Nephron (organoid): Measurements from ENCODE around the gene CLEC18A.

Experiments used
- H3K27ac Mint-ChIP-seq, 3 experiments: 2 replicates each; pipeline ENCODE4 v1.8.0; 2020; ENCODE audit warnings: mixed read lengths in 3 of 3, mild to moderate bottlenecking in 2 of 3, moderate library complexity in 1 of 3
- H3K27me3 Mint-ChIP-seq: 2 replicates; pipeline ENCODE4 v1.8.0; 2021; ENCODE audit warnings: low read depth, mild to moderate bottlenecking, moderate library complexity, mixed read lengths
- H3K36me3 Mint-ChIP-seq: 2 replicates; pipeline ENCODE4 v1.8.0; 2020; ENCODE audit warnings: low read depth, mixed read lengths
- H3K4me1 Mint-ChIP-seq: 2 replicates; pipeline ENCODE4 v1.8.0; 2020; ENCODE audit warnings: mixed read lengths
- H3K4me3 Mint-ChIP-seq, 3 experiments: 2 replicates each; pipeline ENCODE4 v1.8.0; 2020; ENCODE audit warnings: mild to moderate bottlenecking in 3 of 3, mixed read lengths in 3 of 3, moderate library complexity in 2 of 3
- H3K9me3 Mint-ChIP-seq: 2 replicates; pipeline ENCODE4 v1.8.0; 2020; ENCODE audit warnings: mixed read lengths
- TF ChIP-seq, protein P1 (sequence below), 3 experiments: fragments of 200-600 bp; sonication (generic); IDR thresholded peaks; one replicate each; pipeline ENCODE4 v1.5.0; 2021; ENCODE audit warnings: antibody characterized with exemption in 3 of 3; ENCODE audit not compliant: unreplicated experiment in 3 of 3

Gene CLEC18A

DNA sequence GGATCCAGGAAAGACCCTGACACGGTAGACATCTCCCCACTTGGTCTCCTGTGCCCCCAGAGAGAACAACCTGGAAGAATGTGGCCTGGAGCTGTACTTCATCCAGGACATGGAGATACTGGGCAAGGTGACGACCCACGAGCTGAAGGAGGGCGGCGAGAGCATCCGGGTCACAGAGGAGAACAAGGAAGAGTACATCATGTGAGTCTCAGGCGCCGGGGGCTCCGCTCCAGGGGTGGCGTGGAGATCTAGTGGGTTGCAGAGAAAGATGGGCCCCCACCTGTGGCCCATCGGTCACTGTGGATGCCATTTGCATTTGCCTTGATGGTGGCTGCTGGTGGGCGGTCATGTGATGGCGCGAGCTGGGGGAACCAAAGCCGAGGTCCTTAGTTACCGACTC lies 14.9 kb upstream of the CLEC18A start:
- Mint-ChIP-seq H3K27ac (no peak overlapping the region), H3K27me3 (no peaks in the 10 kb centered on the region), H3K36me3 (peaks cover 45% of the 10 kb centered on the region), H3K4me1 (no peaks in the 10 kb centered on the region), H3K4me3 (no peak overlapping the region), H3K9me3 (no peaks in the 10 kb centered on the region)
- TF ChIP-seq, protein P1, sequence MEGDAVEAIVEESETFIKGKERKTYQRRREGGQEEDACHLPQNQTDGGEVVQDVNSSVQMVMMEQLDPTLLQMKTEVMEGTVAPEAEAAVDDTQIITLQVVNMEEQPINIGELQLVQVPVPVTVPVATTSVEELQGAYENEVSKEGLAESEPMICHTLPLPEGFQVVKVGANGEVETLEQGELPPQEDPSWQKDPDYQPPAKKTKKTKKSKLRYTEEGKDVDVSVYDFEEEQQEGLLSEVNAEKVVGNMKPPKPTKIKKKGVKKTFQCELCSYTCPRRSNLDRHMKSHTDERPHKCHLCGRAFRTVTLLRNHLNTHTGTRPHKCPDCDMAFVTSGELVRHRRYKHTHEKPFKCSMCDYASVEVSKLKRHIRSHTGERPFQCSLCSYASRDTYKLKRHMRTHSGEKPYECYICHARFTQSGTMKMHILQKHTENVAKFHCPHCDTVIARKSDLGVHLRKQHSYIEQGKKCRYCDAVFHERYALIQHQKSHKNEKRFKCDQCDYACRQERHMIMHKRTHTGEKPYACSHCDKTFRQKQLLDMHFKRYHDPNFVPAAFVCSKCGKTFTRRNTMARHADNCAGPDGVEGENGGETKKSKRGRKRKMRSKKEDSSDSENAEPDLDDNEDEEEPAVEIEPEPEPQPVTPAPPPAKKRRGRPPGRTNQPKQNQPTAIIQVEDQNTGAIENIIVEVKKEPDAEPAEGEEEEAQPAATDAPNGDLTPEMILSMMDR (IDR thresholded peaks at IDR 0.05; ENCODE audit: unreplicated experiment in 3 of 3): no peak

DNA sequence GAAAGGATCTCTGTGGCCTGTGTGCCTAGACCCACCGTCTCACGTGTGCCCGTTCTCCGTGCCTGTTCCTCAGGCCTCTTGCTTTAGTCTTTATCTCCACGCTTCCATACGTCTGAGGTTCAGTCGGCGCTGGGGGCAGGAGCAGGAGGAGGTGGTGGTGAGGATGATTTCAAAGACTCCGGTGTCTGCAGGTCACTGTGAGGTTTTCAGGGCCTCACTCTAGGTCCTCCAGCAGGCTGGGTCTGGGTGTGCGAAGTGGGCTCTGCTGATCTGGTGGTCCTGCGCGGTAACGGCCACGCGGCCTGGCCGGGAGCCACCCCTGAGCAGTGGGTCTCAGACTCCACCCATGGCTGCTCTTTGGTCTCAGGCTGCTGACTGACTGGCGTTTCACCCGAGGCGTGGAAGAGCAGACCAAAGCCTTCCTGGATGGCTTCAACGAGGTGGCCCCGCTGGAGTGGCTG lies 14.4 kb upstream of the CLEC18A start:
- Mint-ChIP-seq H3K27me3 (no peaks in the 10 kb centered on the region), H3K4me3 (no peak overlapping the region), H3K9me3 (no peaks in the 10 kb centered on the region), H3K27ac (no peak overlapping the region), H3K36me3 (peaks cover 43% of the 10 kb centered on the region), H3K4me1 (no peaks in the 10 kb centered on the region)
- TF ChIP-seq, protein P1 (IDR thresholded peaks at IDR 0.05; ENCODE audit: unreplicated experiment in 3 of 3): no peak

DNA sequence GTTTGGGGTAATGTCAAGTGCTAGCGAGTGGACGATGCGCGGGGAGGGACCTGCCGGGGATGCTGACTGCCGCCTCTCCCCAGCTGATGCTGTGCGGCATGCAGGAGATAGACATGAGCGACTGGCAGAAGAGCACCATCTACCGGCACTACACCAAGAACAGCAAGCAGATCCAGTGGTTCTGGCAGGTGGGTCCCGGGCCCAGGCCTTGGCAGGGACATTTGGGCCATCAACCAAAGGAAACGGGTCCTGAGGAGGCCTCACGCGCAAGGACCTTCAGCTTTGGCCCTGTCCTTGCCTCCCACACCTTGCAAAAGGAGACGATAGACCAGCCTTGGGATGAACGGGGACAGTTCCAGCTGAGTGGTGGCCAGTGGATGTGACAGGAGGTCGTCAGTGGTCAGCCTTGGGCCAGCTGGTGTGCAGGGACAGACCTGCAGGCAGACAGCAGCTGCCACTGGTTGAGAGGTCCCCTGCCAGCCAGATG lies 13.6 kb upstream of the CLEC18A start:
- Mint-ChIP-seq H3K27me3 (no peaks in the 10 kb centered on the region), H3K27ac (no peak overlapping the region), H3K4me3 (no peak overlapping the region), H3K4me1 (no peaks in the 10 kb centered on the region), H3K9me3 (no peaks in the 10 kb centered on the region), H3K36me3 (peaks cover 40% of the 10 kb centered on the region)
- TF ChIP-seq, protein P1 (IDR thresholded peaks at IDR 0.05; ENCODE audit: unreplicated experiment in 3 of 3): peak; percentile 15 to 35 (median 33)

DNA sequence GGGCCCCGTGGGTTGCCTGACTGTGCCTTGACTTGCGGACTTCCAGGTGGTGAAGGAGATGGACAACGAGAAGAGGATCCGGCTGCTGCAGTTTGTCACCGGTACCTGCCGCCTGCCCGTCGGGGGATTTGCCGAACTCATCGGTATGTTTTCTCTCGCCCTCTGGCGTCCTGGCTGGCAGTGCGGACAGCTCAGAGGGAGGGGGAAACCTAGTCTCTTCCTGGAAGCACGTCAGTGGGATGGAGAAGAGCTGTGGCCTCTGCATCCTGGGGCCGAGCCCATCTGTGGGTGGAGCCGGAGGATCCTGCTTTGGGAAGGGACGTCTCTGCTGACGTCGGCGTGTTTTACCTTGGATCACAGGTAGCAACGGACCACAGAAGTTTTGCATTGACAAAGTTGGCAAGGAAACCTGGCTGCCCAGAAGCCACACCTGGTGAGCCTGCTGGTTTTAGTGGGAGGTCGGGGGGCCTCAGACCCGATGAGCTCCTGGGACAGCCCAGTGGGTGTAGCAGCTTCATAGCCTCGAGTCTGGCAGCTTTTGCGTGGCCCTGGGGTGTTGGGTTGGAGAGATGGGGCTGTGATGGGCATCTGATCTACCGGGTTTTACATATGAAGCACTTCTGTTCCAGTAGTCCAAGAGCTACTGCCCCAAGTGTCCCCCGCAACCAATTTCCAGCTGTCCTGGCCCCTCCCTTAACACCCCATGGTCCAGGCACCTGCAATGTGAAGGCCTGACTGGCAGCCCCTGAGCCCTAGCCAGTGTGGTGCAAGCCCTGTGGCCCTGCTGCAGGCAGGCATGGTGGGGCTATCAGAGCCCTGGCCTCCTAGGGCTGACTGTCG lies 11.9 kb upstream of the CLEC18A start:
- Mint-ChIP-seq H3K36me3 (peaks cover 29% of the 10 kb centered on the region), H3K9me3 (no peaks in the 10 kb centered on the region), H3K27ac (no peak overlapping the region), H3K4me1 (peaks cover 6% of the 10 kb centered on the region), H3K4me3 (no peak overlapping the region), H3K27me3 (no peaks in the 10 kb centered on the region)
- TF ChIP-seq, protein P1 (IDR thresholded peaks at IDR 0.05; ENCODE audit: unreplicated experiment in 3 of 3): no peak

DNA sequence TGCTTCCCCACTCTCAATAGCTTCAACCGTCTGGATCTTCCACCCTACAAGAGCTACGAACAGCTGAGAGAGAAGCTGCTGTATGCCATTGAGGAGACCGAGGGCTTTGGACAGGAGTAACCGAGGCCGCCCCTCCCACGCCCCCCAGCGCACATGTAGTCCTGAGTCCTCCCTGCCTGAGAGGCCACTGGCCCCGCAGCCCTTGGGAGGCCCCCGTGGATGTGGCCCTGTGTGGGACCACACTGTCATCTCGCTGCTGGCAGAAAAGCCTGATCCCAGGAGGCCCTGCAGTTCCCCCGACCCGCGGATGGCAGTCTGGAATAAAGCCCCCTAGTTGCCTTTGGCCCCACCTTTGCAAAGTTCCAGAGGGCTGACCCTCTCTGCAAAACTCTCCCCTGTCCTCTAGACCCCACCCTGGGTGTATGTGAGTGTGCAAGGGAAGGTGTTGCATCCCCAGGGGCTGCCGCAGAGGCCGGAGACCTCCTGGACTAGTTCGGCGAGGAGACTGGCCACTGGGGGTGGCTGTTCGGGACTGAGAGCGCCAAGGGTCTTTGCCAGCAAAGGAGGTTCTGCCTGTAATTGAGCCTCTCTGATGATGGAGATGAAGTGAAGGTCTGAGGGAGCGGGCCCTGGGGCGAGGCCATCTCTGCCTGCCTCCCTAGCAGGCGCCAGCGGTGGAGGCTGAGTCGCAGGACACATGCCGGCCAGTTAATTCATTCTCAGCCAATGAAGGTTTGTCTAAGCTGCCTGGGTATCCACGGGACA lies 11.1 kb upstream of the CLEC18A start:
- H3K4me3 Mint-ChIP-seq: no peak overlapping the region
- H3K9me3 Mint-ChIP-seq: no peaks in the 10 kb centered on the region
- peaks cover 29% of the 10 kb centered on the region for H3K36me3 Mint-ChIP-seq
- peaks cover 6% of the 10 kb centered on the region for H3K4me1 Mint-ChIP-seq
- H3K27ac Mint-ChIP-seq: no peak overlapping the region
- no peaks in the 10 kb centered on the region for H3K27me3 Mint-ChIP-seq
- TF ChIP-seq, protein P1 (IDR thresholded peaks at IDR 0.05; ENCODE audit: unreplicated experiment in 3 of 3): no peak
